ENCODE measurements around the gene RAI1. TPM values are rescaled to one million over a fixed set of nuclear protein-coding genes. Genes with fewer than 3 reads are reported as not detected.
"Not testable (repeated sequence)": the region's sequence is repeated elsewhere in the genome, so short reads cannot be mapped to it uniquely, and the experiment has no call there.

Gene RAI1
- total RNA-seq, 1 donor from 2014 or later, result 24.7 TPM

GRCh38 chr17:17805575-17805974 is 124.3 kb downstream of the RAI1 start:
- Histone ChIP-seq H3K36me3 (peaks cover 3 to 11% of the 10 kb centered on the region in 2 donors), H3K27ac (no peak overlapping the region), H3K27me3 (no peaks in the 10 kb centered on the region), H3K4me1 (peaks cover 0 to under 1% of the 10 kb centered on the region in 2 donors), H3K4me3 (no peak overlapping the region), H3K9me3 (no peaks in the 10 kb centered on the region)
- intact Hi-C loops (cut with DNase I), result no loop called here
- no peak for DNase-seq (ENCODE audit: low spot score in 2 of 2)
- TF ChIP-seq, protein P1, sequence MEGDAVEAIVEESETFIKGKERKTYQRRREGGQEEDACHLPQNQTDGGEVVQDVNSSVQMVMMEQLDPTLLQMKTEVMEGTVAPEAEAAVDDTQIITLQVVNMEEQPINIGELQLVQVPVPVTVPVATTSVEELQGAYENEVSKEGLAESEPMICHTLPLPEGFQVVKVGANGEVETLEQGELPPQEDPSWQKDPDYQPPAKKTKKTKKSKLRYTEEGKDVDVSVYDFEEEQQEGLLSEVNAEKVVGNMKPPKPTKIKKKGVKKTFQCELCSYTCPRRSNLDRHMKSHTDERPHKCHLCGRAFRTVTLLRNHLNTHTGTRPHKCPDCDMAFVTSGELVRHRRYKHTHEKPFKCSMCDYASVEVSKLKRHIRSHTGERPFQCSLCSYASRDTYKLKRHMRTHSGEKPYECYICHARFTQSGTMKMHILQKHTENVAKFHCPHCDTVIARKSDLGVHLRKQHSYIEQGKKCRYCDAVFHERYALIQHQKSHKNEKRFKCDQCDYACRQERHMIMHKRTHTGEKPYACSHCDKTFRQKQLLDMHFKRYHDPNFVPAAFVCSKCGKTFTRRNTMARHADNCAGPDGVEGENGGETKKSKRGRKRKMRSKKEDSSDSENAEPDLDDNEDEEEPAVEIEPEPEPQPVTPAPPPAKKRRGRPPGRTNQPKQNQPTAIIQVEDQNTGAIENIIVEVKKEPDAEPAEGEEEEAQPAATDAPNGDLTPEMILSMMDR (IDR thresholded peaks at IDR 0.05), result no peak

GRCh38 chr17:17806035-17806434 is 124.8 kb downstream of the RAI1 start:
- no peak overlapping the region for H3K27ac ChIP-seq
- intact Hi-C loops (cut with DNase I), result no loop called here
- no peaks in the 10 kb centered on the region for H3K9me3 ChIP-seq

GRCh38 chr17:17806611-17807274 is 125.5 kb downstream of the RAI1 start:
- Histone ChIP-seq H3K9me3 (no peaks in the 10 kb centered on the region), H3K27me3 (no peaks in the 10 kb centered on the region), H3K27ac (no peak overlapping the region), H3K4me1 (peaks cover 0 to 2% of the 10 kb centered on the region in 2 donors), H3K36me3 (peaks cover 3 to 11% of the 10 kb centered on the region in 2 donors), H3K4me3 (no peak overlapping the region)
- no peak for DNase-seq (ENCODE audit: low spot score in 2 of 2)
- intact Hi-C loops (cut with DNase I), result no loop called here
- TF ChIP-seq, protein P1 (IDR thresholded peaks at IDR 0.05), result no peak

More at GRCh38 chr17:17806035-17806434, 124.8 kb downstream of the RAI1 start:
- Histone ChIP-seq H3K4me3 (no peak overlapping the region), H3K36me3 (peaks cover 3 to 11% of the 10 kb centered on the region in 2 donors), H3K4me1 (peaks cover 0 to 2% of the 10 kb centered on the region in 2 donors), H3K27me3 (no peaks in the 10 kb centered on the region)
- TF ChIP-seq, protein P1 (IDR thresholded peaks at IDR 0.05), result no peak
- no peak for DNase-seq (ENCODE audit: low spot score in 2 of 2)

GRCh38 chr17:17807440-17807839 is 126.2 kb downstream of the RAI1 start:
- no peaks in the 10 kb centered on the region for H3K9me3 ChIP-seq
- peaks cover 3 to 11% of the 10 kb centered on the region in 2 donors for H3K36me3 ChIP-seq
- intact Hi-C loops (cut with DNase I), result no loop called here
- H3K4me3 ChIP-seq, result no peak overlapping the region
- H3K27ac ChIP-seq, result no peak overlapping the region
- DNase-seq (ENCODE audit: low spot score in 2 of 2), result no peak
- no peaks in the 10 kb centered on the region for H3K27me3 ChIP-seq
- TF ChIP-seq, protein P1 (IDR thresholded peaks at IDR 0.05), result no peak
- peaks cover 0 to 2% of the 10 kb centered on the region in 2 donors for H3K4me1 ChIP-seq

DNA sequence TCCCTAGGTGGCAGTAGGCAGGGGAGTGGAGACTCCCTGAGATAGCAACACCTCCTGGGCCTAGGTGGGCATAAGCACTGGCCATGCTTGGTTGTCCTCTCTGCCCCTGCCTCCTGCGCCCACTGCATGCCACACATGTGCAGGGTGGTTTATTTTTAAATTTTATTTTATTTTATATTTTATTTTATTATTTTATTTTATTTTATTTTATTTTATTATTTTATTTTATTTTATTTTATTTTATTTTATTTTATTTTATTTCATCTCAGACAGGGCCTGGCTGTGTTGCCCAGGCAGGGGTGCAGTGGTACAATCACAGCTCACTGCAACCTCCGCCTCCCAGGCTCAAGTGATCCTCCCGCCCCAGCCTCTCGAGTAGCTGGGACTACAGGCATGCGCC is 126.9 kb downstream of the RAI1 start:
- H3K36me3 ChIP-seq, result peaks cover 10 to 18% of the 10 kb centered on the region in 2 donors
- intact Hi-C loops (cut with DNase I); DNase-seq (ENCODE audit: low spot score in 2 of 2); H3K27ac ChIP-seq; H3K4me3 ChIP-seq; H3K4me1 ChIP-seq; H3K27me3 ChIP-seq; H3K9me3 ChIP-seq: not testable (repeated sequence)

DNA sequence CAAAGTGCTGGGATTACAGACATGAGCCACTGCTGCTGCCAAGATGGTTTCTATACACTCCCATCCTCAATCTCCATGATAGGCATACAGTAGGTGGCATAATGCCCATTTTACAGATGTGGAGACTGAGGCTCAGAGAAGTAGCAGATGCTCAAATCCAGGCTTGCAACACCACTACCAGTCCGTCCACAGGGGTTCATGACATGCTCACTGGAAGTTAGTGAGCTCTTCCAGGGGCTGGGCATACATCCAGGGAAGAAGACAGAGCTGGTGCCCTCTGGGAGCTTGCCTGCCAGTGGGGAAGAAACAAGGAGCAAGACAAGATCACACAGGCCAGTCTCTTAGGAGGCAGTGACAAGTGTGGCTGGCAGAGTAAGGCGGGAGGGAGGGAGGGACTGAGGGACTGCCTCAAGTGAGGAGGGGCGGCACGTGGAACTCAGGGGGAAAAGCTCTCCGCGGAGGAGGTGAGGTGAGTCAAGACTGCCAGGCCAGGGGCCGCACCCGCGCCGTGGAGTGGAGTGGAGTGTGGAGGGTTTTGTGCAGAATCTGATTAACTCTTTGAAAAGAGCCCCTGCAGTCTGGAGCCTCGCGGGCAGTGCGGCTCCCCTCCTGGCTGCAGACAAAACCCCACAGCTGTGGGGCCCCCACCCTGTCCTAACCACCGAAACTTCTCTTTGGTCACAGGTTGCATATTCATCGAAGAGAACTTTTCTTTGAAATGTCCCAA is 127.6 kb downstream of the RAI1 start:
- peaks cover 10 to 17% of the 10 kb centered on the region in 2 donors for H3K36me3 ChIP-seq
- no peaks in the 10 kb centered on the region for H3K9me3 ChIP-seq
- no peak overlapping the region for H3K4me3 ChIP-seq
- no peak overlapping the region for H3K27ac ChIP-seq
- TF ChIP-seq, protein P1 (IDR thresholded peaks at IDR 0.05), result no peak
- no peak for DNase-seq (ENCODE audit: low spot score in 2 of 2)
- peaks cover 0 to 2% of the 10 kb centered on the region in 2 donors for H3K4me1 ChIP-seq
- intact Hi-C loops (cut with DNase I), result no loop called here
- H3K27me3 ChIP-seq, result no peaks in the 10 kb centered on the region
